IMR-90 (cell line): Measurements from ENCODE around the gene UGGT2. TPM values are rescaled to one million over a fixed set of nuclear protein-coding genes. Genes with fewer than 3 reads are reported as not detected.

Experiments
- ATAC-seq: fragments of 200-7000 bp; cut with Tn5 transposase; 2 replicates; pipeline ENCODE4 v1.9.1; 2020; ENCODE audit warnings: low read depth, mild to moderate bottlenecking, moderate library complexity
- BruUV-seq: library from RNA; stranded (reverse); fragments of 400-500 nt; replicated peaks from 2 replicates; lab custom pipeline; 2021; lab: Mats Ljungman, UMichigan
- CTCF ChIA-PET: fragments of 300-600 bp; formaldehyde crosslinking; extraction: SDS; loops from one replicate; lab custom pipeline; 2021; ENCODE audit warnings: antibody characterized with exemption; lab: Yijun Ruan, JAX
- POLR2A ChIA-PET: fragments of 300-600 bp; sonication (Branson Sonifier 250); formaldehyde crosslinking; loops from one replicate; lab custom pipeline; 2022; ENCODE audit warnings: antibody characterized with exemption; ENCODE audit not compliant: unreplicated experiment; lab: Charles Lee
- DNase-seq: peaks from one replicate; pipeline ENCODE4 v3.0.0; 2013
- H2AFZ ChIP-seq: replicated peaks from 2 replicates; pipeline ENCODE3; 2013; ENCODE audit warnings: low read length, mild to moderate bottlenecking; ENCODE audit not compliant: poor library complexity
- H2AK5ac ChIP-seq: 2 replicates; pipeline ENCODE4 v1.6.1; 2013; ENCODE audit warnings: low read depth, low read length, inconsistent platforms
- H2AK9ac ChIP-seq: replicated peaks from 2 replicates; pipeline ENCODE3; 2013; ENCODE audit warnings: mild to moderate bottlenecking, low read depth, low read length, moderate library complexity; ENCODE audit not compliant: poor library complexity
- H2BK120ac ChIP-seq: 2 replicates; pipeline ENCODE4 v1.6.1; 2013; ENCODE audit warnings: low read depth, low read length, inconsistent platforms
- H2BK15ac ChIP-seq: 3 replicates; pipeline ENCODE4 v1.6.1; 2013; ENCODE audit warnings: low read depth, low read length, inconsistent platforms
- H2BK20ac ChIP-seq: 2 replicates; pipeline ENCODE4 v1.6.1; 2013; ENCODE audit warnings: low read depth, mild to moderate bottlenecking, inconsistent platforms, low read length, moderate library complexity
- H2BK5ac ChIP-seq: 2 replicates; pipeline ENCODE4 v1.6.1; 2013; ENCODE audit warnings: mild to moderate bottlenecking, low read depth, low read length, inconsistent platforms; ENCODE audit not compliant: poor library complexity, severe bottlenecking
- H3K14ac ChIP-seq: replicated peaks from 2 replicates; pipeline ENCODE4 v1.6.1; 2013; ENCODE audit warnings: low read depth, low read length, inconsistent platforms
- H3K18ac ChIP-seq: 2 replicates; pipeline ENCODE4 v1.6.1; 2013; ENCODE audit warnings: low read depth, low read length, control low read depth
- H3K23ac ChIP-seq: 2 replicates; pipeline ENCODE4 v1.6.1; 2013; ENCODE audit warnings: low read depth, low read length, inconsistent platforms
- H3K27ac ChIP-seq: 2 replicates; pipeline ENCODE4 v1.5.1; 2013; ENCODE audit warnings: mild to moderate bottlenecking, control low read depth, low read length; ENCODE audit not compliant: insufficient read depth
- H3K27me3 ChIP-seq: 2 replicates; pipeline ENCODE4 v1.6.1; 2013; ENCODE audit warnings: low read length; ENCODE audit not compliant: control insufficient read depth, insufficient read depth
- H3K36me3 ChIP-seq: 2 replicates; pipeline ENCODE4 v1.6.1; 2013; ENCODE audit warnings: low read length, mixed read lengths; ENCODE audit not compliant: control insufficient read depth, insufficient read depth
- H3K4ac ChIP-seq: 2 replicates; pipeline ENCODE4 v1.6.1; 2013; ENCODE audit warnings: low read depth, low read length, inconsistent platforms
- H3K4me1 ChIP-seq: 2 replicates; pipeline ENCODE4 v1.6.1; 2013; ENCODE audit warnings: low read length, mixed read lengths; ENCODE audit not compliant: control insufficient read depth, insufficient read depth
- H3K4me2 ChIP-seq: 2 replicates; pipeline ENCODE4 v1.6.1; 2013; ENCODE audit warnings: low read depth, mild to moderate bottlenecking, control low read depth, low read length, moderate library complexity
- H3K4me3 ChIP-seq: 2 replicates; pipeline ENCODE4 v1.5.1; 2013; ENCODE audit warnings: low read depth, mild to moderate bottlenecking, control low read depth, low read length, moderate library complexity; ENCODE audit not compliant: insufficient read depth
- H3K56ac ChIP-seq: 2 replicates; pipeline ENCODE4 v1.6.1; 2013; ENCODE audit warnings: low read length, inconsistent platforms; ENCODE audit not compliant: insufficient read depth; ENCODE audit errors: extremely low read depth
- H3K79me1 ChIP-seq, 2 experiments: 2 replicates each; pipeline ENCODE4 v1.6.1; 2013; ENCODE audit warnings: low read length in 2 of 2, inconsistent platforms in 1 of 2, low read depth in 1 of 2
- H3K9ac ChIP-seq: 2 replicates; pipeline ENCODE4 v1.6.1; 2013; ENCODE audit warnings: low read depth, low read length, control low read depth
- H3K9me1 ChIP-seq: 2 replicates; pipeline ENCODE4 v1.6.1; 2013; ENCODE audit warnings: low read length, inconsistent platforms; ENCODE audit not compliant: insufficient read depth
- H3K9me3 ChIP-seq: 2 replicates; pipeline ENCODE4 v1.6.1; 2013; ENCODE audit warnings: low read length; ENCODE audit not compliant: control insufficient read depth, insufficient read depth
- H4K20me1 ChIP-seq: 2 replicates; pipeline ENCODE4 v1.6.1; 2013; ENCODE audit warnings: low read length, inconsistent platforms; ENCODE audit not compliant: insufficient read depth
- H4K5ac ChIP-seq: 2 replicates; pipeline ENCODE4 v1.6.1; 2013; ENCODE audit warnings: mild to moderate bottlenecking, low read depth, low read length, control low read depth
- H4K8ac ChIP-seq, 2 experiments: 2 replicates each; pipeline ENCODE4 v1.6.1; 2013; ENCODE audit warnings: low read depth in 2 of 2, low read length in 2 of 2, control low read depth in 1 of 2, inconsistent platforms in 1 of 2
- H4K91ac ChIP-seq: 2 replicates; pipeline ENCODE4 v1.6.1; 2013; ENCODE audit warnings: low read depth, low read length, inconsistent platforms; ENCODE audit not compliant: insufficient read depth
- BHLHE40 ChIP-seq: fragments of 150-350 bp; IDR thresholded peaks from 2 replicates; pipeline ENCODE4 v1.6.1; 2016; ENCODE audit warnings: mild to moderate bottlenecking, low read depth, low read length
- CEBPB ChIP-seq: IDR thresholded peaks from 2 replicates; pipeline ENCODE4 v1.6.1; 2012; ENCODE audit warnings: low read depth, low read length, improper control_type of control experiment
- CHD1 ChIP-seq: IDR thresholded peaks from 2 replicates; pipeline ENCODE4 v1.6.1; 2012; ENCODE audit warnings: low read depth, low read length, improper control_type of control experiment
- CTCF ChIP-seq: conservative IDR thresholded peaks from 2 replicates; pipeline ENCODE4 v1.5.1; 2012; ENCODE audit warnings: mild to moderate bottlenecking, low read depth, low read length, improper control_type of control experiment
- FOS ChIP-seq: fragments of 150-350 bp; IDR thresholded peaks from 2 replicates; pipeline ENCODE4 v1.6.1; 2016; ENCODE audit warnings: low read depth, low read length
- MAFK ChIP-seq: IDR thresholded peaks from 2 replicates; pipeline ENCODE4 v1.6.1; 2012; ENCODE audit warnings: low read depth, low read length, improper control_type of control experiment
- MAZ ChIP-seq: IDR thresholded peaks from 2 replicates; pipeline ENCODE4 v1.6.1; 2012; ENCODE audit warnings: low read depth, mild to moderate bottlenecking, low read length, improper control_type of control experiment, moderate library complexity, borderline replicate concordance
- MXI1 ChIP-seq: IDR thresholded peaks from 2 replicates; pipeline ENCODE4 v1.6.1; 2012; ENCODE audit warnings: low read depth, mild to moderate bottlenecking, low read length, moderate library complexity, borderline replicate concordance
- NFE2L2 ChIP-seq: fragments of 150-350 bp; IDR thresholded peaks from 2 replicates; pipeline ENCODE4 v1.6.1; 2016; ENCODE audit warnings: low read depth, mild to moderate bottlenecking, low read length
- POLR2A ChIP-seq: IDR thresholded peaks from 2 replicates; pipeline ENCODE4 v1.6.1; 2012; ENCODE audit warnings: mild to moderate bottlenecking, low read depth, low read length
- RAD21 ChIP-seq: IDR thresholded peaks from 2 replicates; pipeline ENCODE4 v1.6.1; 2012; ENCODE audit warnings: low read length, improper control_type of control experiment
- RFX5 ChIP-seq: IDR thresholded peaks from 2 replicates; pipeline ENCODE4 v1.8.0; 2012; ENCODE audit warnings: low read depth, mild to moderate bottlenecking, low read length, moderate library complexity
- SMC3 ChIP-seq: fragments of 150-350 bp; IDR thresholded peaks from 2 replicates; pipeline ENCODE4 v1.6.1; 2016; ENCODE audit warnings: low read depth, mild to moderate bottlenecking, antibody characterized with exemption, low read length, moderate library complexity
- WGBS, 2 experiments: methylation state at CpG; one replicate each; pipeline versions ENCODE4 v1.1.5 to v1.1.7; 2013; ENCODE audit warnings: missing lambda C conversion rate in 2 of 2; ENCODE audit not compliant: insufficient read length in 1 of 2; ENCODE audit errors: extremely low coverage in 2 of 2; 5-methylcytosine and 5-hydroxymethylcytosine counted together
- dilution Hi-C: fragments of 300-500 bp; cut with HindIII; formaldehyde crosslinking; loops from one replicate; pipeline ENCODE4 v1.14.3; 2018; ENCODE audit warnings: low sequenced_read_pairs; ENCODE audit not compliant: unreplicated experiment
- in situ Hi-C: fragments of 300-500 bp; cut with MboI; formaldehyde crosslinking; loops from 3 replicates; pipeline ENCODE4 v1.14.3; 2019; ENCODE audit warnings: low sequenced_read_pairs, inconsistent platforms, mixed read lengths
- intact Hi-C: fragments of 100-400 bp; cut with micrococcal nuclease; formaldehyde crosslinking; loops from 2 replicates; pipeline ENCODE4 v1.10.0; 2022
- polyA plus RNA-seq, 3 experiments: library from polyadenylated mRNA; depleted of rRNA; stranded (reverse); fragments of >200 nt; gene quantifications; 2 replicates each; pipeline ENCODE4 v1.2.3, GENCODE V29; 2012; ENCODE audit warnings: low replicate concordance in 1 of 3
- total RNA-seq: library from RNA; depleted of rRNA; stranded (reverse); fragments of >200 nt; gene quantifications from 2 replicates; pipeline ENCODE4 v1.2.3, GENCODE V29; 2012
- TF ChIP-seq, protein P1 (sequence below): fragments of 150-350 bp; IDR thresholded peaks from 2 replicates; pipeline ENCODE4 v1.6.1; 2016; ENCODE audit warnings: low read depth, mild to moderate bottlenecking, low read length, moderate library complexity, borderline replicate concordance
- TF ChIP-seq, protein P2 (sequence below): fragments of 150-350 bp; IDR thresholded peaks from 2 replicates; pipeline ENCODE4 v1.6.1; 2017; ENCODE audit warnings: mild to moderate bottlenecking, antibody characterized with exemption, low read length, low read depth

Gene UGGT2
- total and polyA plus RNA-seq, 2 of the 4 experiments (the other 2 are of a cell fraction) = 21.4 to 40.1 TPM

GRCh38 chr13:95754069-95754468, 299.1 kb downstream of the UGGT2 start:
- intact Hi-C loops = no loop called here
- CTCF ChIA-PET = no interaction called here
- in situ Hi-C loops = no loop called here

More at GRCh38 chr13:95754069-95754468, 299.1 kb downstream of the UGGT2 start:
- H3K4me1 ChIP-seq = no peaks in the 10 kb centered on the region
- no peak overlapping the region for H3K18ac ChIP-seq
- ATAC-seq = no peak
- no peak overlapping the region for H2BK20ac ChIP-seq
- no peak overlapping the region for H3K56ac ChIP-seq
- H3K9me1 ChIP-seq = no peaks in the 10 kb centered on the region; the same call in 1 of the 2 replicates
- H2AK5ac ChIP-seq = no peak overlapping the region
- H2BK120ac ChIP-seq = no peak overlapping the region
- no CpG with 5 or more reads among the region's 4 CpGs for WGBS, 2 experiments
- H3K36me3 ChIP-seq = 0 out of 2 replicates have a peak, but pooled peaks cover 2% of the 10 kb centered on the region
- no peak overlapping the region for H3K23ac ChIP-seq
- H4K8ac ChIP-seq = no peak overlapping the region
- no peak overlapping the region for H2BK15ac ChIP-seq
- DNase-seq = no peak
- H4K20me1 ChIP-seq = no peaks in the 10 kb centered on the region; the same call in 1 of the 2 replicates
- H3K9me3 ChIP-seq = no peaks in the 10 kb centered on the region
- H2AK9ac ChIP-seq = no peak overlapping the region
- POLR2A ChIA-PET = no interaction called here
- H3K4me2 ChIP-seq = no peak overlapping the region
- H3K27me3 ChIP-seq = no peaks in the 10 kb centered on the region
- H3K79me1 ChIP-seq = peaks cover 9 to 25% of the 10 kb centered on the region in 2 experiments
- no peak overlapping the region for H3K14ac ChIP-seq
- H4K91ac ChIP-seq = no peak overlapping the region
- no peak for TF ChIP-seq POLR2A
- no peak for TF ChIP-seq NFE2L2
- TF ChIP-seq RFX5 = no peak
- TF ChIP-seq RAD21 = no peak
- no peak for TF ChIP-seq CEBPB
- TF ChIP-seq SMC3 = no peak
- no peak for TF ChIP-seq MAZ
- TF ChIP-seq MAFK = no peak
- TF ChIP-seq BHLHE40 = no peak
- no peak for TF ChIP-seq FOS
- TF ChIP-seq, protein P1, sequence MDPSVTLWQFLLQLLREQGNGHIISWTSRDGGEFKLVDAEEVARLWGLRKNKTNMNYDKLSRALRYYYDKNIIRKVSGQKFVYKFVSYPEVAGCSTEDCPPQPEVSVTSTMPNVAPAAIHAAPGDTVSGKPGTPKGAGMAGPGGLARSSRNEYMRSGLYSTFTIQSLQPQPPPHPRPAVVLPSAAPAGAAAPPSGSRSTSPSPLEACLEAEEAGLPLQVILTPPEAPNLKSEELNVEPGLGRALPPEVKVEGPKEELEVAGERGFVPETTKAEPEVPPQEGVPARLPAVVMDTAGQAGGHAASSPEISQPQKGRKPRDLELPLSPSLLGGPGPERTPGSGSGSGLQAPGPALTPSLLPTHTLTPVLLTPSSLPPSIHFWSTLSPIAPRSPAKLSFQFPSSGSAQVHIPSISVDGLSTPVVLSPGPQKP = no peak
- no peak for TF ChIP-seq CTCF
- no peak for TF ChIP-seq CHD1
- TF ChIP-seq, protein P2, sequence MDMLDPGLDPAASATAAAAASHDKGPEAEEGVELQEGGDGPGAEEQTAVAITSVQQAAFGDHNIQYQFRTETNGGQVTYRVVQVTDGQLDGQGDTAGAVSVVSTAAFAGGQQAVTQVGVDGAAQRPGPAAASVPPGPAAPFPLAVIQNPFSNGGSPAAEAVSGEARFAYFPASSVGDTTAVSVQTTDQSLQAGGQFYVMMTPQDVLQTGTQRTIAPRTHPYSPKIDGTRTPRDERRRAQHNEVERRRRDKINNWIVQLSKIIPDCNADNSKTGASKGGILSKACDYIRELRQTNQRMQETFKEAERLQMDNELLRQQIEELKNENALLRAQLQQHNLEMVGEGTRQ = no peak
- no peak for TF ChIP-seq MXI1
- H2AFZ ChIP-seq = no peak overlapping the region
- dilution Hi-C loops = no loop called here
- no peak overlapping the region for H3K9ac ChIP-seq
- BruUV-seq = no TSS peak
- H3K4ac ChIP-seq = no peak overlapping the region
- H2BK5ac ChIP-seq = no peak overlapping the region
- no peak overlapping the region for H3K4me3 ChIP-seq
- no peak overlapping the region for H4K5ac ChIP-seq
- H3K27ac ChIP-seq = no peak overlapping the region
